HFFc6 (cell line): ENCODE data around the gene GRIA4. TPM values are rescaled to one million over a fixed set of nuclear protein-coding genes. Genes with fewer than 3 reads are reported as not detected.

Experiments used
- DNase-seq: peaks from one replicate; pipeline ENCODE4 v3.0.0-alpha.2; 2018
- H3K27ac Mint-ChIP-seq: 2 replicates; pipeline ENCODE4 v1.8.0; 2020; ENCODE audit warnings: mild to moderate bottlenecking, mixed read lengths
- H3K27me3 Mint-ChIP-seq: 2 replicates; pipeline ENCODE4 v1.8.0; 2021; ENCODE audit warnings: mild to moderate bottlenecking, moderate library complexity, mixed read lengths; ENCODE audit not compliant: insufficient read depth
- H3K36me3 Mint-ChIP-seq: 2 replicates; pipeline ENCODE4 v1.8.0; 2021; ENCODE audit warnings: low read depth, mixed read lengths
- H3K4me1 Mint-ChIP-seq: 2 replicates; pipeline ENCODE4 v1.8.0; 2020; ENCODE audit warnings: low read depth, mixed read lengths
- H3K4me3 Mint-ChIP-seq: 2 replicates; pipeline ENCODE4 v1.8.0; 2020; ENCODE audit warnings: mild to moderate bottlenecking, moderate library complexity, mixed read lengths
- H3K9me3 Mint-ChIP-seq: 2 replicates; pipeline ENCODE4 v1.8.0; 2020; ENCODE audit warnings: mild to moderate bottlenecking, mixed read lengths
- total RNA-seq, 6 experiments: library from RNA; stranded (reverse); fragmentation: NEBNext Ultra II Directional; extraction: Animal tissue kit (Norgen Biotek cat#: 25700); gene quantifications; 2 replicates in 1 of 6; 3 replicates in 5 of 6; pipeline ENCODE4 v1.2.3, GENCODE V29; 2021
- TF ChIP-seq, protein P1 (sequence below): fragments of 200-600 bp; sonication (generic); IDR thresholded peaks from 2 replicates; pipeline ENCODE4 v1.5.0; 2021; ENCODE audit warnings: antibody characterized with exemption, mild to moderate bottlenecking

GRIA4 gene
- total RNA-seq, 6 experiments from 2014 or later, result not detected

DNA sequence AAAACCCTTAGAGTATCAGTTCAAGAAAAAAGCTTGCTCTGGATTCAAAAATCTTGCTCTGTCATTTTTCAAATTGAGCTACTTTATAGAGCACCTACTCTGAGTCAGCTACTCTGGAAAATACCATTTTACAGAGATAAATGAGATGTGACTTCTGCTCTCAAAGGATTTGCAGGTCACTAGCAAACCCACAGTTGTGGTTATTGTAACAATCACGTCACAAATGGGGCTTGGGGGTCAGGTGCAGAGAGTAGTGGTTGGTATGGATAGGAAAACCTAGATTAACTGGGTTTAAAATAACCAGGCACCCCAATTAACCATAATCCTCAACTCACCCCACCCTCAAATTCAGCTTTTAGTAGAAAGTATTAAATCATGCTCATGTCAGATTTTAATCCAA lies 359.9 kb downstream of the GRIA4 start:
- Mint-ChIP-seq H3K4me3 (no peak overlapping the region), H3K27me3 (no peaks in the 10 kb centered on the region), H3K36me3 (no peaks in the 10 kb centered on the region), H3K4me1 (no peaks in the 10 kb centered on the region), H3K27ac (no peak overlapping the region), H3K9me3 (no peaks in the 10 kb centered on the region)
- TF ChIP-seq, protein P1, sequence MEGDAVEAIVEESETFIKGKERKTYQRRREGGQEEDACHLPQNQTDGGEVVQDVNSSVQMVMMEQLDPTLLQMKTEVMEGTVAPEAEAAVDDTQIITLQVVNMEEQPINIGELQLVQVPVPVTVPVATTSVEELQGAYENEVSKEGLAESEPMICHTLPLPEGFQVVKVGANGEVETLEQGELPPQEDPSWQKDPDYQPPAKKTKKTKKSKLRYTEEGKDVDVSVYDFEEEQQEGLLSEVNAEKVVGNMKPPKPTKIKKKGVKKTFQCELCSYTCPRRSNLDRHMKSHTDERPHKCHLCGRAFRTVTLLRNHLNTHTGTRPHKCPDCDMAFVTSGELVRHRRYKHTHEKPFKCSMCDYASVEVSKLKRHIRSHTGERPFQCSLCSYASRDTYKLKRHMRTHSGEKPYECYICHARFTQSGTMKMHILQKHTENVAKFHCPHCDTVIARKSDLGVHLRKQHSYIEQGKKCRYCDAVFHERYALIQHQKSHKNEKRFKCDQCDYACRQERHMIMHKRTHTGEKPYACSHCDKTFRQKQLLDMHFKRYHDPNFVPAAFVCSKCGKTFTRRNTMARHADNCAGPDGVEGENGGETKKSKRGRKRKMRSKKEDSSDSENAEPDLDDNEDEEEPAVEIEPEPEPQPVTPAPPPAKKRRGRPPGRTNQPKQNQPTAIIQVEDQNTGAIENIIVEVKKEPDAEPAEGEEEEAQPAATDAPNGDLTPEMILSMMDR, result no peak
- no peak for DNase-seq

DNA sequence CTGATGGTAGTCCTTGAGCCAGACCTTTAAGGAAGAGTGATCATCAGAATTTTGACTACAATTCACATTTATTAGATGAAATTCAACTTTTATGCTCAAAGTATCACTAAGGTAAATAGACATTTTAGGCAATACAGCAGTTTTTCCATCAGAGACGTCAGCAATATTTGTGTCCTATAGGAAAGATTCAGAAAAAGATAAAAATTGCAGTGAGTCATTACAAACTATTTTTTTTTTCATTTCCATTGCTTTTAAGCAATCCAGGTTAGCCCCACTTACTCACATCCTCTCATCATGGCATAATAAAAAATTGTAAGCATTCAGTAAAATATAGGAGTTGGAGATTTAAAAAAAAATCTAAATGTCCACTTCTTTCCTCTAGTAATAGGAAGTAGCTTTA lies 365.3 kb downstream of the GRIA4 start:
- no peaks in the 10 kb centered on the region for H3K9me3 Mint-ChIP-seq
- no peak overlapping the region for H3K27ac Mint-ChIP-seq
- DNase-seq, result no peak
- H3K4me3 Mint-ChIP-seq, result no peak overlapping the region
- no peaks in the 10 kb centered on the region for H3K4me1 Mint-ChIP-seq
- no peaks in the 10 kb centered on the region for H3K27me3 Mint-ChIP-seq
- TF ChIP-seq, protein P1, result no peak
- H3K36me3 Mint-ChIP-seq, result no peaks in the 10 kb centered on the region

DNA sequence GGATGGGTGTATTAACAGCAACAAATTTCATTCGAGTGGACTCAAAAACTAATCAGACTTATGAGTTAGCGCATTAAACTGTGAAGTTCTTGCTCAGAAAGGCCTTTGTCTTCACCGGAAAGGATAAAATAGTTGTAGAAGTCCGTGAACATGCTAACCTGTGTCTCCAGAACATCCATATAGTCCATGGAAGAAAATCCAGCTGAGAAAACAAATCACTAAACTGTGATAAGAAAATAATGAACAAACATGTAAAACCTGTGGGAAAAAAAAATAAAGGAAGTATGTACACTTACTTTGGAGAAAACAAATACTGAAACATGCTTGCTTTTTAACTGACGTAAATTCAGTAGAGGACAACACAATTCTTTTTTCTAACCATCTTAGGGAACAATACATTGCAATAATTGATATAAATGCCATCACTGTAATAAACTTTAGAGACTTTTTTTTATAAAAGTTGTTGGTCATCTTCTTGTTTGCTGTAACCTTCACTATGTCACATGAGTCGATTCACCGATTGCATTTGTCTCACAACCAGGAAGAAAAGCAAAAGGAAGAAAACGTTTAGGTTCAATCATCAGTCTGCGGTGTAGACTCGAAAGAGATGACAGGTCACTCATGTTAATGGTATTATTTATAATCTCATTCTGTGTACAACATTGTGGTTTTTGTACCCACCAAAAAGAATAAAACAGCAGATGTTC lies 370.3 kb downstream of the GRIA4 start:
- no peaks in the 10 kb centered on the region for H3K36me3 Mint-ChIP-seq

DNA sequence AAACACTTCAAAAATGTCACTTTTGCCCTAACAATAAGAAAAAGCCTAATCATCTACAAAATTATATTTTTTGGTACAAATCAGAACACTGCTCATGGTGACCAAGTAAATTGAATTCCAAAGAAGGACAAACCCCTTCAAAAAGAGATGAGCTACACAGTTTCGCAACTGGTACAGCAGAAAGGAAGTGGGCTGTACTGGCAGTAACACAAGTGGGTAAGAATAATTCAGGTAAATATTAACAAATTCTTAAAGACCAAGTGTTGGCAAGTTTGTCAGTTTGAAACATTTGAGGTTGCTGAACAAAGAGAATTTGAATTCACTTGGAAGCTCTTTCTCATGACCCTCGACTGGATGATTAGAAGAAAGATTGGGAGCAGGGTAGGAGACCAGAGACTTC lies 376.7 kb downstream of the GRIA4 start:
- DNase-seq, result no peak
- TF ChIP-seq, protein P1, result no peak
- Mint-ChIP-seq H3K36me3 (no peaks in the 10 kb centered on the region), H3K4me1 (no peaks in the 10 kb centered on the region), H3K27me3 (no peaks in the 10 kb centered on the region; the same call in 1 of the 2 replicates), H3K27ac (no peak overlapping the region), H3K9me3 (no peaks in the 10 kb centered on the region), H3K4me3 (no peak overlapping the region)

More for the DNA sequence above, 370.3 kb downstream of the GRIA4 start:
- DNase-seq, result no peak
- no peaks in the 10 kb centered on the region for H3K9me3 Mint-ChIP-seq
- H3K4me3 Mint-ChIP-seq, result no peak overlapping the region
- no peak overlapping the region for H3K27ac Mint-ChIP-seq
- no peaks in the 10 kb centered on the region for H3K4me1 Mint-ChIP-seq
- TF ChIP-seq, protein P1, result no peak
- no peaks in the 10 kb centered on the region for H3K27me3 Mint-ChIP-seq

DNA sequence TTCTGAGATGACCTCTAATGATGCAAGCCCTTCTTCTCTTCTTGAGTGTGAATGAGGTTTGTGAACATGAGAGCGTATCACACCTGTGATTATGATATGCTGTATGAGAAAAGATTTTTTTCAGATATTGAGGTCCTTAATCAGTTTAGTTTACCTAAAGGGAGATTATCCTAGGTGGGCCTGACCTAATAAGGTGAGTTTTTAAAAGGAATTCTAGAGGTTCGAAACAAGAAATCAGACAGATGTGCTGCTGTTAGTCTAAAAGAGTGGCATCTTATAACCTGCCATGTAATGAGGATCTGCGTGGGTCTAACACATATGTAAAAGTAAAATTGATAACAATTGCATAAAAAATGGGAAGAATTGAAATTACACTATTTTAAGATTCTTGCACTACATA lies 378.3 kb downstream of the GRIA4 start:
- no peak for DNase-seq
- TF ChIP-seq, protein P1, result no peak
- Mint-ChIP-seq H3K27me3 (no peaks in the 10 kb centered on the region; the same call in 1 of the 2 replicates), H3K9me3 (no peaks in the 10 kb centered on the region), H3K36me3 (no peaks in the 10 kb centered on the region), H3K4me3 (no peak overlapping the region), H3K27ac (no peak overlapping the region), H3K4me1 (no peaks in the 10 kb centered on the region)
